Lower leg skin (tissue), 4 donors: ENCODE measurements around the gene MYO15B. TPM values are rescaled to one million over a fixed set of nuclear protein-coding genes. Genes with fewer than 3 reads are reported as not detected.
A peak's percentile ranks its signal among the peaks of the same experiment; 100 is the strongest.

ENCODE experiments used
- DNase-seq, 2 donors: peaks; one replicate each; pipeline ENCODE4 v3.0.0-alpha.2; 2019; ENCODE audit warnings: low spot score in 2 of 2
- H3K4me3 ChIP-seq: fragments of 200-600 bp; sonication (generic); 2 replicates; pipeline ENCODE4 v1.5.1; 2017; ENCODE audit warnings: mild to moderate bottlenecking, low read depth; ENCODE audit not compliant: poor library complexity, severe bottlenecking
- CTCF ChIP-seq, 3 donors: fragments of 450-650 bp; IDR thresholded peaks; one replicate each; pipeline ENCODE4 v1.5.1; 2016; ENCODE audit warnings: antibody characterized with exemption in 3 of 3, mild to moderate bottlenecking in 3 of 3, moderate library complexity in 2 of 3
- POLR2A ChIP-seq, 2 donors: fragments of 450-650 bp; IDR thresholded peaks; one replicate each; pipeline ENCODE4 v1.6.1; 2016 to 2017; ENCODE audit warnings: antibody characterized with exemption in 2 of 2, mild to moderate bottlenecking in 1 of 2, moderate library complexity in 1 of 2
- WGBS, 2 donors: methylation state at CpG; one replicate each; pipeline ENCODE4 v1.1.5; 2018; 5-methylcytosine and 5-hydroxymethylcytosine counted together
- intact Hi-C: fragments of 100-400 bp; cut with DNase I; formaldehyde crosslinking; loops from one replicate; pipeline ENCODE4 v1.15.0; 2023; ENCODE audit warnings: low total_unique reads
- total RNA-seq, 4 donors: library from RNA; depleted of rRNA; stranded (reverse); fragments of >200 nt; gene quantifications; one replicate each; pipeline ENCODE4 v1.1.0, GENCODE V29; 2016

MYO15B gene
- total RNA-seq, 4 donors from 2014 or later: 32.1 to 103 (median 38.9) TPM

- H3K4me3 ChIP-seq: no peak overlapping the region
- WGBS, 2 donors: 74 to 82% methylated on average over 8 of the region's 8 CpGs
- no peak for TF ChIP-seq POLR2A (IDR thresholded peaks at IDR 0.05)
- no peak for TF ChIP-seq CTCF (IDR thresholded peaks at IDR 0.05)
- intact Hi-C loops: no loop called here
- no peak for DNase-seq
These were observed 43.4 kb upstream of the MYO15B start for GRCh38 chr17:75544250-75544649.

- intact Hi-C loops: no loop called here
These were observed 41.4 kb upstream of the MYO15B start for GRCh38 chr17:75546181-75546580.

GRCh38 chr17:75547091-75547490 is 40.5 kb upstream of the MYO15B start:
- peak in 1 of 2 donors; percentile 36 for DNase-seq
- WGBS, 2 donors: 60 to 71% methylated on average over 9 of the region's 9 CpGs
- intact Hi-C loops: no loop called here
- TF ChIP-seq POLR2A (IDR thresholded peaks at IDR 0.05): no peak
- no peak for TF ChIP-seq CTCF (IDR thresholded peaks at IDR 0.05)
- no peak overlapping the region for H3K4me3 ChIP-seq

More at GRCh38 chr17:75546181-75546580, 41.4 kb upstream of the MYO15B start:
- no peak for DNase-seq
- WGBS, 2 donors: 92 to 93% methylated on average over 13 of the region's 13 CpGs
- H3K4me3 ChIP-seq: no peak overlapping the region
- no peak for TF ChIP-seq CTCF (IDR thresholded peaks at IDR 0.05)
- no peak for TF ChIP-seq POLR2A (IDR thresholded peaks at IDR 0.05)

- no peak for TF ChIP-seq POLR2A (IDR thresholded peaks at IDR 0.05)
- no peak for TF ChIP-seq CTCF (IDR thresholded peaks at IDR 0.05)
- no peak for DNase-seq
- intact Hi-C loops: no loop called here
- 42 to 61% methylated on average over 4 to 5 of the region's 5 CpGs for WGBS, 2 donors
- H3K4me3 ChIP-seq: no peak overlapping the region
These were observed 38.8 kb upstream of the MYO15B start for GRCh38 chr17:75548813-75549212.

GRCh38 chr17:75549246-75550138 is 38.1 kb upstream of the MYO15B start:
- DNase-seq: peak in 1 of 2 donors; percentile 39
- WGBS, 2 donors: 42 to 52% methylated on average over 14 to 19 of the region's 22 CpGs
- intact Hi-C loops: no loop called here
- no peak overlapping the region for H3K4me3 ChIP-seq
- no peak for TF ChIP-seq POLR2A (IDR thresholded peaks at IDR 0.05)
- no peak for TF ChIP-seq CTCF (IDR thresholded peaks at IDR 0.05)
